Suppressor macrophage treated with lipopolysaccharide for 1 hour (primary cell): ENCODE measurements around the gene CAMK1D.

Experiments
- DNase-seq, 3 donors: peaks; one replicate each; pipeline ENCODE4 v3.0.0-alpha.2; 2020 to 2022

The CAMK1D gene

DNA sequence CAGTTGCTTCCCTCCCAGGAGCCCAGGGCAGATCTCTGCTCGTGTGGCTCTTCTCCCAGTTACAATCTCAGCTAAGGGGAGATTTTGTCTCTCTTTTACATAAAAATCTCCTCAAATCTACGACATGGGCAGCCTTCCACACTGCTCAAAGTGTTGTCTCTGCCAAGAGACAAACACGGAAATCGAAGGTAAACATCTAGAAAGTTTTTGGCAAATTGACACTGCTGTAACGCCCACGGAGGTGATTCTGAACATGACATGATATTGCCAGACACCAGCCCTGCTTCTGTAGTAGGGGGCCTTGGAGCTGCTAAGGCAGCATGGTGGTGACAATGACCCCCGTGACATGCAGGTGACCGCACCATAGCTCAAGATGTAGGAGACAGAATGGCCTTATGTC, 523.8 kb downstream of the CAMK1D start:
- no peak for DNase-seq

DNA sequence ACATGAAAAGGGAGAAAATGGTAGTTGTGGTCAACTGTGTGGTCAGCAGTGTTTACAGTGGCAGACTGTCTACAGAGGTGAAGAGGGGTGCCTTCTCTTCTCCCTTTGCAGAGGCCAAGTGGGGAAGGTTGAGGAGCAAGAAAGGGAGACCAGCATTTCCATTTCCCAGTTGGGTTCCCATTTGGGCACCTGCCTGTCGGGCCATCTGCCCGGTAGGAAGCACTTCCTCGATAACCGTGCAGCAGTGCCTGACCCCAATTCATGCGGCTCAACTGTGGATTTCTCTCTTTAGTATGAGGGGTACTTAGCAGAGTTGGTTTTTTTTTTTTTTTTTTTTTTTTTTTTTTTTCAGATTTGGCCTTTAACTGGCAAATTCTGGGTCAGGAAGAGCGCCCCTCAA, 525.2 kb downstream of the CAMK1D start:
- DNase-seq = no peak

DNA sequence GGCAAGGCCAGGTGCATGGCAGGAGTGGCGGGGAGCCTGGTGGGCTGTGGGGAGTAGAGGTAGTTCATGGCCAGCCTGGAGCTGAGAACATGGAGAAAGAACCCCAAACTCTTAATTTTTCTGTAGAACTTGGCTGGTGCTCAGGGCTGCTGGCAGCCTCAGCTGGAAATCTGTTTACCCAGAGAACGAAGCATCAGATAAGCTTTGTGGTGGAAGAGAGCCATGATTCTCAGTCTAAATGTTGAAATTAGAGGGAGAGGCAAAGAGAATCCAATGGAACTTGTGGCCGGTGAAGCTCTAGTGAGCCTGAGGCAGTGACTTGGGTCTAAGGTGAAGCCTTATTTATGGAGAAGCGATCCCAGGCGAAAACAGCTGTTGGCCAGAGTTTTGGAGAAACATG, 525.8 kb downstream of the CAMK1D start:
- no peak for DNase-seq

DNA sequence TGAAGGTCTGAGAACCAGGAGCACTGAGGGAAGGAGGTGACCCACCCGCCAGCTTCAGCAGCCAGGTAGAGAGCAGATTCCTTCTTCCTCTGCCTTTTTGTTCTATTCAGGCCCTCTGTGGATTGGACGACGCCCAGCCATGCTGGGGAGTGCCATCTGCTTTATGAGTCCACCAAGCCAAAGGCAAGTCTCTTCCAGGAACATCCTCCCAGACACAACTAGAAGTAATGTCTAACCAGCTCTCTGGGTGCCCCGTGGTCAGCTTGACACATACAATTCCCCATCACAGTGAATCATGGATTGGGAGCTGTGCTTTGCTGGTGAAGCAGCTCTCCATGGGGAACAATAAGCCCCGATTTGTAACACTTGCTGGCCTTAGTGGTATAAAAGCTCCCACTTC, 526.9 kb downstream of the CAMK1D start:
- no peak for DNase-seq

GRCh38 chr10:12877150-12877549, 527.8 kb downstream of the CAMK1D start:
- DNase-seq = no peak

DNA sequence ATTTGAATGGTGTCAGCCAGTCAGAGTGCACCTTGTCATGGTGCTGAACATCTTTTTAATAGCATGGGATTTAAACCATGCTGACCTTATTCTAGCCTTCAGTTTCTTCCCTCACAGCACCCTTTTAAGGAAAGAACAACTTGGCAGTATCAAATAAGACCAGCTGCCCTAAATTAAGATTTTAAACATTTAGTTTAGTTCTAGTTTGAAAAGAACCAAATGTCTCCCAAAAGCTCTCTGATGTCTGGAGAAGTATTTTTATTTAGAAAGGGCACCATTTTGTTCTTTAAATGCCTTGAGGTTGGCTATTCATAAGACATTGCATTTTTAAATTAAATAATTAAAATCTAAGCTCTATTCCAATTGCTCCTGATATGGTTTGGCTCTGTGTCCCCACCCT, 531.1 kb downstream of the CAMK1D start:
- DNase-seq = no peak

GRCh38 chr10:12884851-12885250, 535.5 kb downstream of the CAMK1D start:
- no peak for DNase-seq
